Skeletal muscle tissue (tissue), 4 donors: ENCODE data around the gene GPR161. TPM values are rescaled to one million over a fixed set of nuclear protein-coding genes. Genes with fewer than 3 reads are reported as not detected.

Experiments used
- H3K27ac ChIP-seq: one replicate; pipeline ENCODE4 v1.7.0; 2013; ENCODE audit warnings: mild to moderate bottlenecking, low read depth, low read length, inconsistent platforms
- H3K27me3 ChIP-seq, 3 donors: one replicate each; pipeline ENCODE4 v1.7.0; 2013; ENCODE audit warnings: low read length in 3 of 3; ENCODE audit not compliant: control insufficient read depth in 3 of 3, insufficient read depth in 3 of 3
- H3K36me3 ChIP-seq, 3 donors: one replicate each; pipeline ENCODE4 v1.7.0; 2013; ENCODE audit warnings: low read length in 3 of 3; ENCODE audit not compliant: control insufficient read depth in 3 of 3, insufficient read depth in 3 of 3
- H3K4me1 ChIP-seq, 3 donors: one replicate each; pipeline ENCODE4 v1.7.0; 2013; ENCODE audit warnings: low read length in 3 of 3, mild to moderate bottlenecking in 3 of 3; ENCODE audit not compliant: control insufficient read depth in 3 of 3, insufficient read depth in 3 of 3
- H3K4me3 ChIP-seq, 3 donors: one replicate each; pipeline ENCODE4 v1.7.0; 2013; ENCODE audit warnings: low read length in 3 of 3
- H3K9ac ChIP-seq, 3 donors: one replicate each; pipeline ENCODE4 v1.7.0; 2013; ENCODE audit warnings: low read length in 3 of 3, mild to moderate bottlenecking in 3 of 3, moderate library complexity in 2 of 3, low read depth in 1 of 3
- H3K9me3 ChIP-seq, 3 donors: one replicate each; pipeline ENCODE4 v1.7.0; 2013; ENCODE audit warnings: low read length in 3 of 3; ENCODE audit not compliant: control insufficient read depth in 3 of 3
- total RNA-seq: library from RNA; depleted of rRNA; stranded (reverse); fragments of >200 nt; gene quantifications from one replicate; pipeline ENCODE4 v1.2.3, GENCODE V29; 2014
- donor health status: Osteomylitis.

GPR161 gene
- total RNA-seq, 1 donor from 2014 or later, result 8.9 TPM

DNA sequence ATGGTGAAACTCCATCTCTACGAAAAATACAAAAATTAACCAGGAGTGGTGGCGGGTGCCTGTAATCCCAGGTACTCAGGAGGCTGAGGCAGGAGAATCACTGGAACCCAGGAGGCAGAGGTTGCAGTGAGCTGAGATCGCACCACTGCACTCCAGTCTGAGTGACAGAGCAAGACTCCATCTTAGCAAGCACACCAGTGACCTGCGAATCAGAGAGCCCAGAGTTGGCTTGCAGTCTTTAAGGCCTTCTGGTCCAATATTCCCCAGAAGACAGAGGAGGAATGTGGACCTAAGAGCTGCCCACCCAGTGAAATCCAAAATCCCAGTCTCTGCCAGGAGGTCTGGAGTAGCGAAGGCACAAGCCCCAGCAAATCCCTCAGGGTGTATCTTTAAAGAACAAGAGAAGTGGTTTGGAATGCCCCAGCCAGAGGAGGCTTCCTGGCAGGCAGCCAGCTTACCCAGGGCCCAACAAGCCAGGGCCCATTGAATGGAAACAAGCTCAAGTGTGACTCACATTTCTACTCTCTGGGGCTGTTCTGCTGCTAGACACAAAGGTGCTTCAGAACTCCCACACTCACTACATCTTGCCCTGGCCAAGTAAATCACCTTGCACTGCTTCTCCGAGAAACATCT lies 23.9 kb downstream of the GPR161 start:
- no peaks in the 10 kb centered on the region for H3K9me3 ChIP-seq
- no peaks in the 10 kb centered on the region for H3K27me3 ChIP-seq
- no peaks in the 10 kb centered on the region for H3K4me1 ChIP-seq
- no peak overlapping the region for H3K4me3 ChIP-seq
- peaks cover 0 to 2% (median 0%) of the 10 kb centered on the region in 3 donors for H3K36me3 ChIP-seq
- no peak overlapping the region for H3K9ac ChIP-seq
- no peak overlapping the region for H3K27ac ChIP-seq

- Histone ChIP-seq H3K9me3 (no peaks in the 10 kb centered on the region), H3K4me3 (no peak overlapping the region), H3K27ac (no peak overlapping the region), H3K36me3 (peaks cover 0 to 5% (median 0%) of the 10 kb centered on the region in 3 donors), H3K27me3 (no peaks in the 10 kb centered on the region), H3K4me1 (no peaks in the 10 kb centered on the region), H3K9ac (no peak overlapping the region)
These were observed 25.7 kb downstream of the GPR161 start for GRCh38 chr1:168110896-168111545.

- H3K4me3 ChIP-seq, result no peak overlapping the region
- no peaks in the 10 kb centered on the region for H3K9me3 ChIP-seq
- H3K36me3 ChIP-seq, result peaks cover 0 to 10% (median 4%) of the 10 kb centered on the region in 3 donors
- H3K27ac ChIP-seq, result no peak overlapping the region
- H3K4me1 ChIP-seq, result no peaks in the 10 kb centered on the region
- H3K27me3 ChIP-seq, result peaks cover 0 to 10% (median 0%) of the 10 kb centered on the region in 3 donors
- no peak overlapping the region for H3K9ac ChIP-seq
These were observed 30.5 kb downstream of the GPR161 start for GRCh38 chr1:168106274-168106673.

DNA sequence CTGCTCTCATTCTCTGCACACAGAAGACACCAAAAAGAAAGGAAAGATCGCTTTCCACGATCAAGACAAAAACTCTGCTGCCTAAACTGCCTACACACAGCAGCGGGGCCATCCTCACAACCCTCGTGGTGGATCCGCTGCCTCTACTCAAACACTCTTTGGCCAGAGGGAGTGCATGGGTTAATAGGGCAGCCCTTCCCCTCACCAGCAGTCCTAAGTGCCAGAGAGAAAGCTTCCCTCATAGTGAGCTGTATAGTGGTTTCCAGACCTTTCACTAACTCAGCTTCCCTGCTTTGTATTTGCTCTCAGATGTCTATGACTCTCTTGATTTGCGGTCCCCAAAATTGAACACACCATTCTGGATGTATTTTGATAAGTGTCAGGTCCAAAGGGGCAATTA lies 30.9 kb downstream of the GPR161 start:
- Histone ChIP-seq H3K9ac (no peak overlapping the region), H3K4me3 (no peak overlapping the region), H3K36me3 (peaks cover 0 to 10% (median 4%) of the 10 kb centered on the region in 3 donors), H3K9me3 (no peaks in the 10 kb centered on the region), H3K27me3 (peaks cover 0 to 10% (median 0%) of the 10 kb centered on the region in 3 donors), H3K4me1 (no peaks in the 10 kb centered on the region), H3K27ac (no peak overlapping the region)

DNA sequence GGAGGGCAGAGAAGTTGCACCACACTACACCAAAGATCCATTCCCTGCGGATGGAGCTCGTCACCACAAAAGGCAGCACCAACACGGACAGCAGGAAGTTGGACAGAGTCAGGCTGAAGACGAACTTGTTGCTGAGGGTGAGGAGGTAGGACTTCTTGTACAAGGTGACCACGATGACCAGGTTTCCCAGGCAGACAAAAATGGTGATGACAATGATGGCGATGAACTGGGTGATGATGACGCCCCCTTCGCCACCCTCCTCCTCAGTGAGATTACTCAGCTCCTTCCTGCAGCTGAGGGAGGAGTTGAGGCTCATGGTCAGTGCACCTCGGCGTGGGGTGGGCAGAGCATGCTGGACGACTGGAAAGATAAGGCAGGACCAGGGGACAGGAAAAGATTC lies 32.2 kb downstream of the GPR161 start:
- Histone ChIP-seq H3K27me3 (peaks cover 0 to 10% (median 0%) of the 10 kb centered on the region in 3 donors), H3K36me3 (peaks cover 0 to 10% (median 4%) of the 10 kb centered on the region in 3 donors), H3K9me3 (no peaks in the 10 kb centered on the region), H3K4me3 (no peak overlapping the region), H3K4me1 (no peaks in the 10 kb centered on the region), H3K27ac (no peak overlapping the region), H3K9ac (no peak overlapping the region)

GRCh38 chr1:168102487-168102886 lies 34.2 kb downstream of the GPR161 start:
- peaks cover 0 to 7% (median 6%) of the 10 kb centered on the region in 3 donors for H3K36me3 ChIP-seq
- H3K9ac ChIP-seq, result no peak overlapping the region
- H3K27ac ChIP-seq, result no peak overlapping the region
- H3K27me3 ChIP-seq, result peaks cover 0 to 10% (median 0%) of the 10 kb centered on the region in 3 donors
- no peaks in the 10 kb centered on the region for H3K4me1 ChIP-seq
- H3K9me3 ChIP-seq, result no peaks in the 10 kb centered on the region
- no peak overlapping the region for H3K4me3 ChIP-seq

- peaks cover 0 to 13% (median 8%) of the 10 kb centered on the region in 3 donors for H3K36me3 ChIP-seq
- H3K27ac ChIP-seq, result no peak overlapping the region
These were observed 35.4 kb downstream of the GPR161 start for GRCh38 chr1:168101336-168101735.

GRCh38 chr1:168100315-168101002 lies 36.3 kb downstream of the GPR161 start:
- Histone ChIP-seq H3K4me1 (no peaks in the 10 kb centered on the region), H3K9ac (no peak overlapping the region), H3K27ac (no peak overlapping the region), H3K36me3 (peaks cover 0 to 13% (median 8%) of the 10 kb centered on the region in 3 donors), H3K4me3 (no peak overlapping the region), H3K9me3 (no peaks in the 10 kb centered on the region), H3K27me3 (peaks cover 0 to 10% (median 0%) of the 10 kb centered on the region in 3 donors)

More at GRCh38 chr1:168101336-168101735, 35.4 kb downstream of the GPR161 start:
- Histone ChIP-seq H3K4me1 (no peaks in the 10 kb centered on the region), H3K9ac (no peak overlapping the region), H3K27me3 (peaks cover 0 to 10% (median 0%) of the 10 kb centered on the region in 3 donors), H3K9me3 (no peaks in the 10 kb centered on the region), H3K4me3 (no peak overlapping the region)

- Histone ChIP-seq H3K36me3 (peaks cover 0 to 9% (median 5%) of the 10 kb centered on the region in 3 donors), H3K4me1 (no peaks in the 10 kb centered on the region), H3K9ac (no peak overlapping the region), H3K27ac (no peak overlapping the region), H3K9me3 (no peaks in the 10 kb centered on the region), H3K4me3 (no peak overlapping the region), H3K27me3 (peaks cover 0 to 2% (median 0%) of the 10 kb centered on the region in 3 donors)
These were observed 37.4 kb downstream of the GPR161 start for GRCh38 chr1:168099337-168099801.
